ENCODE measurements around the gene GCKR. TPM values are rescaled to one million over a fixed set of nuclear protein-coding genes. Genes with fewer than 3 reads are reported as not detected.

GCKR gene
- total RNA-seq = 0.05 and 0.85 TPM in 2 replicates

DNA sequence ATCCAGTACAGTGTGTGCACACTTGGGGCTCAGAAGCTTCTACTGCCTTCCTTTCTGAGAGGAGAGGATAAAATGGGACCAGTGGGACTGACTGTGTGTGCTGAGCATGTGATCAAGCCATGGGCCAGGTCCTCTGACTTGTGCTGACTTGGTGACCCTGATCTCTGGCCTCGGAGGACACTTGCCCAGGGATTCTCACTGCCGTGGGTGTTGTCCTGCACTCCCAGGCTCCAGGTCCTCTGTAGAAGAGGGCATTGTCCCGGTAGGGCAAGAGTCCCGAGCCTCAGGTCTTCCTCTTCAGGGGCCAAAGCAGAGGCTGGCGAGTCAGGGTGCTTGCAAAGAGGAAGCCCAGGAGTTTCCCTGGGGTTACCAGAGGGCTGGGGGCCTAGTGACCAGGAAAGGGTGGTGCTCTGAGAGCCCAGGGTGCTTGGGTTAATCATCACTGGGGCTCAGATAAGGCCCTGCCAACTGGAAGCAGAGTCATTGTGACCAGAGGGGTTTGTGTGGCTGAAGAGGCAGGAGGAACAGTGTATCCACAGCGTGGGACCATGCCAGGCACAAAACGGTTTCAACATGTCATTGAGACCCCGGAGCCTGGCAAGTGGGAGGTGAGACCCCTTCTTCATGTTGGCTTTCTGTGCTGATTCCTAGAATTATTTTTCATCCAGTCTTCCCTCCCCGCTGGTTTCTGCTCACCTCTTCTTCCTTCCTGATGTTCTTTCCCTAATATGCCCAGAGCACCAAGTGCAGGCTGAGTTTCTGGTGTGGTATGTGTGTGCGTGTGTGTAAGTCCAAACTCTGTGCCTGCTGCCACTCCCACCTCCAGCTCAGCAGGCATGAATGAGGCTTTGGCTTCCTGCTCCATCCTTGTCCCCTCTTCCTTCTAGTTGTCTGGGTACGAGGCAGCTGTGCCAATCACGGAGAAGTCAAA lies at the start of gene GCKR:
GCKR (plus strand) TSS at position 483 of the 931 bp plus-strand sequence; CDS start at position 549, 66 bp downstream.
- DNase-seq = peak; percentile 7

DNA sequence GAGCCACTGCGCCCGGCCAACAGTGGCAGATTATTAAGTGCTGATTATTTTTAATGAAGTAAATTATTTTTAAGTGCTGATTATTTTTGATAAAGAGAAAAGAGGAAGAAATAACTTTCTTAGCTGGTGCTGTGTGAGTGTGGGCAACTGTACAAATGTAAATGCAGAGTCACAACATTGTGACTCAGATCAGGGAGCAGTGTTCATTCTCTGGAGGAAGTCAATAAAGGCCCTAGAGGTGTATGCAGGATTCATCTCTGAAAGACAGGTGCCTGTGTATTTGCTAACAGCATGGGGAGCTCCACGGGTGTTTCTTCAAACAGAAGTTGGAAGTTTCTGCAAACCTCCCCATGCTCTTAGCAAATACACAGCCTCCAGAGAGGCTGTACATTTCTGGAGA lies 48.3 kb upstream of the GCKR start:
- DNase-seq = no peak

DNA sequence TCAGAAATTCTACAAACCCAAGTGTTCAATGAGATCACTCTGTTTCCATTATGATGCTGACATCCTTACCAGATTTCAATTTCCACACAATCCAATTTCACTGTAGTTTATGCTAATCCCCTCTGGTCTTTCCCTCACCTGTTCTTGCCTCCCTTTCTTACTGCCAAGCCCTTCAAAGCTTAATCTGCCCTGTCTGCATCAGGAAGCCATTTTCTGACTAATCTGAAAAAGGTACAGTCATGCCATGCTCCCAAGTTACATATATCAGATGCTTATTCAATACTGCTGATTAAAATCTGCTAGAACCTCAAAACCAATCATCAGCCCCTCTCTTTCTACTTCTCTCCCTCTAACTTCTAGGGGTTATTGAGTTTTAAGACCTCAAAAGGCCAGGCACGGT lies 45.5 kb upstream of the GCKR start:
- DNase-seq = no peak

DNA sequence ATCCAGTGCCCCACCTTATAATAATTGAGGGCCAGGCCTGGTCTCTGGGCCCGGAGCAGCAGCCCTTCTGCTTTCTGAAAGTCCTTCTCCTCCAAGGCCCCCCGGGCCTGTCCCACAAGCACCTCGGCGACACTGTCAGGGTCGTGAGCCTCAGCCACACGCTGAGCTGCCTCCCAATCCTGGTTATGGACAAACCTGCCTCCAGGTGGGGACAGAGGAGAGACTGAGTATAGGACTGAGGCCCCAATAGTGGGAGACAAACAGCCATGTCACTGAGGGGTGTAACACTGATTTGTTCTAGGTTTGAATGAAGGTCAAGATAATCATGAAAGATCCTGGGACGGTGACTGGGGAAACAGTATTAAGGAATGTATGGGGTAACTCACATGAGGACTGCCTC lies 42.7 kb upstream of the GCKR start:
- no peak for DNase-seq

DNA sequence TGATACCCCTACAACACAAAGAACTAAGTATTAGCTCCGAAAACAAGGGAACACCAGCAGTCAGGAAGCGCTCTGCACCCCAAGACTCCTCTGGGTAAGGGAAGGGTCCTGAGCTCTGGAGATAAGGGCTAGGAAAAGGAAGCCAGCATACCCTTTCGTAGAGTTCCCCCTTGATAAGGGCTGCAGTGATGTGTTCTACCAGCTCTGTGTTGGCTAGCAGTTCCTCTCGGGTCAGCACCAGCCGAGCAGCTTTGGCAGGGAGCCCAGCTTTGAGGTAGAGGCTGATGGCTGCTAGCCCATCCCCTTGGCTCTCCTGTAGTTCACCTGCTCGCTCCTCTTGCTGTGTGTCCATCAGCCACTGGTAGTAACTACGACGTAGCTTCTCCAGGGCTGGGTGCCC lies 35.5 kb upstream of the GCKR start:
- DNase-seq = no peak

- no peak for DNase-seq
Observed at GRCh38 chr2:27464443-27464842, 32.2 kb upstream of the GCKR start.

- DNase-seq = no peak
Observed at GRCh38 chr2:27471961-27472360, 24.7 kb upstream of the GCKR start.

- DNase-seq = no peak
Observed at GRCh38 chr2:27485496-27485895, 11.1 kb upstream of the GCKR start.

GRCh38 chr2:27489118-27489497 lies 7.5 kb upstream of the GCKR start:
- DNase-seq = peak; percentile 50

GRCh38 chr2:27489498-27490397 lies 6.9 kb upstream of the GCKR start, which contains the start of gene IFT172:
IFT172 (minus strand) TSS chr2:27489743; CDS start chr2:27489653, 90 bp downstream.
- DNase-seq = peak; percentile 99

DNA sequence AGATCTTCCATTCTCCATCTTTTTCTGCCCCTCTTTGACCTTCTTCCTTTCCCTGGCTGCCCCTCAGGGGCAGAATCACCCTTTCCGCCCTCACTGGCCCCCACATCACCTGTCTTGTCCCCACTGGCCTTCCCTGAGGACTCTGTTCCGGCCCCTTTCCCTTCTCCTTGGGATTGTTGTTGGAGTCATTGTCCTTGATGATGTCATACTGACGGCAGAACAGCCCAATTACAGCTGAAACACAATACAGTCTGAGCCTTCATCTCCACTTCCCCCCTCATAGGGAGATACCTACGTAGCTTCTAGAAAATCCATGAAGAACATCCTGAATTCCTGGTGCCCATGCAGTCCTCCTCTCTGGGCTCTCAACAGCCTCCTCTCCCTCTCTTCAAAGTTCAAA lies 4.1 kb upstream of the GCKR start:
- DNase-seq = no peak

GRCh38 chr2:27493948-27494283 lies 2.7 kb upstream of the GCKR start:
- no peak for DNase-seq

DNA sequence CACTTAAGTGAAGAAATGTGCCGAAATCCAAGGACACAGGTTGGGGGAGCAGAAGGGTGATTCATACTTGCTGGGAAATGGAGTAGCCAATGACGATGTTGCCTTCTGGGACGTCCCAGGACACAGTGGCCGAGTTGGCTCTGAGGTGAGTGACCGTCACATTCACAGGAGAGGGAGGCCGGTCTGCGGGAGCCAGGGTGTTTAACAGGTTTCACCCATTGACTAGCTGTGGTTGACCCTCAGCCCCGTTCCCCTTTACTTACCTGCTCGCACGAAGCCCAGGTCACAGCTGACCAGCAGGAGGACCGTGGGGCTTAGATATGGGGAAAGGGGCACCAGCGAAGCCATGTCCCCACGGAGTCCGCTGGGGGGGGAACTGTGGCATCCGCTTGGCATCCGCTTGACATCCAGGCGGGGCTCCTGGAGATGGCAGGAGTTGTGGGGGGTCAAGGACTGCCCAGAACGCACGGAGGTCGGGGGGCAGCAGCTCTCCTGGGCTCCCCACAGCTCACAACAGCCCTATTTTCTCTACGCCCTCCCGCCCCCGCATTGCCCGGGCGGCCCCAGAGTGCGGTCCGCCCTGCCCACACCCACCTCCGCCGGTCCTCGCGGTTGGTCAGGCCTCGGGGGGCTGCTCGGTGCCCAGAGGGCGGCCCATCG lies 2.2 kb upstream of the GCKR start:
- peak; percentile 50 for DNase-seq

GRCh38 chr2:27494944-27495554 lies 1.6 kb upstream of the GCKR start, which contains the start of gene FNDC4:
FNDC4 (minus strand) TSS chr2:27495200; CDS start chr2:27494679, 521 bp downstream.
- peak; percentile 39 for DNase-seq

DNA sequence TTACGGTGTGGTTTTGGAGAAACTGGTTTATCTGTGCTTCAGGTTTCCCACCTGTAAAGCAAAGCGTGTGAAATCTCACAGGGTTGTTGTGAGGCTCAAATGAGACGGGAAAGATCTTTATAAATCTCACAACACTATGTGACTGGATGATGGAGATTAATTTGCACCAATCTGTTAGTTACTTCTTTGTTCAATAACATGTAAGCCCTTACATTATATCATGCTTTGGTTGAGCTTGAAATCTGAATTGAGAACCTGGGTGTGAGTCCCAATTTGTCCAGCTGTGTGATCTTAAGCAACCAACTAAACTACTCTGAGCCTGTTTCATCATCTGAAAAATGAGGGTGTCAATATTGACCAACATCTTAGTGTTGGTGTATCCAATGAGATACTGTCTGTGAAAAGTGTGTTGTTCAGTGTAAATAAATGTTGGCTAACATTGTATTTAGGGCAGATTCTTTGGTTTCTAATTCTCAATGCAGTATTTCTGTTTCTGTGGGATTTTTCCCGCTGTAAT lies 741 bp upstream of the GCKR start:
- DNase-seq = no peak

DNA sequence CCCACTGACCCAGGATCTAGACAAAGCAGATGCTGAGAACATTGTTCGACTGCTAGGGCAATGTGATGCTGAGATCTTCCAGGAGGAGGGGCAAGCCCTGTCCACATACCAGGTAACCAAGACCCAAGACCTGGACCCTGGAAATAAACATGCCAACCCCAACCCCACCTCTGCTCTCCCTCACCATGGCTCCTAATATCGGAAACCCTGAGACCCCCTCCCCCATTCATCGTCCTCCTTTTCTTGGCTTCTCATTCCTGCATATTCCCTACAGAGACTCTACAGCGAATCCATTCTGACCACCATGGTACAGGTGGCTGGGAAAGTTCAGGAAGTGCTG lies 619 bp downstream of the GCKR start:
- DNase-seq = no peak

DNA sequence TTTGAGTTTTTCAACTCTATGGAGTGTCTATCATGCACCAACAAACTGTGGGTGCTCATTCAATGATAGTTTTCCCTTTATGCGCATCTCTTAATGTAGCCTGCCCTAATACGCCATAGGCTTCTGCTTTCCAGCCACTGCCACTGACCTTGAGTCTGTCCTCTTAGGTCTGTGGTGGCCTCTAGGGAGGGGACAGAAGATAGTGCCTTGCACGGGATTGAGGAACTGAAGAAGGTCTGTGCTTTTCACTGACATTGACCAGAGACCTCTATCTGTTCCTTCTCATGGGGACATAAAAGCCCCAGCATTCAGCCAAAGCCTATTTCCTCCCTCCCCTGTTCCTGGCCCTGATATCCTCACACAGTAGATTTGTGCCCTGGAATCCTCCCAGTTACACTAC lies 2.3 kb downstream of the GCKR start:
- DNase-seq = no peak

GRCh38 chr2:27501042-27501441 lies 4.4 kb downstream of the GCKR start:
- DNase-seq = no peak

DNA sequence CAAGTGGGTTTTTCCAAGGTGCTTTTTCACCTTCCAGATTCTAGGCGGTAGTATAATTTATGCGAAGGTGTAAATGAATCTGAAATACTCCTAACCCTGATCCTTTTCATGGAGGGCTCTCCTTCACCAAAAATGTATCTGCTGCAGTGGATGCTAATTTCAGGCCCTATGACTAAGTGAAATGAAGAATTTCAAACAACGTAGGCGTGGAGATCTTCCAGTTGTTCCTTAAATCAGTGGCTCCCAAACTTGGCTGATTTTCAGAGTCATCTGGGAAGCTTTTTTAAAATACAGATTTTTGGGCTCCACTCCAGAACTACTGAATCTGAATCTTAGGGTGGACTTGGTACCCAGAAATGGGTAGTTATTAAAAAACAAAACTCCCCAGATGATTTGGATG lies 5.5 kb downstream of the GCKR start:
- DNase-seq = no peak

DNA sequence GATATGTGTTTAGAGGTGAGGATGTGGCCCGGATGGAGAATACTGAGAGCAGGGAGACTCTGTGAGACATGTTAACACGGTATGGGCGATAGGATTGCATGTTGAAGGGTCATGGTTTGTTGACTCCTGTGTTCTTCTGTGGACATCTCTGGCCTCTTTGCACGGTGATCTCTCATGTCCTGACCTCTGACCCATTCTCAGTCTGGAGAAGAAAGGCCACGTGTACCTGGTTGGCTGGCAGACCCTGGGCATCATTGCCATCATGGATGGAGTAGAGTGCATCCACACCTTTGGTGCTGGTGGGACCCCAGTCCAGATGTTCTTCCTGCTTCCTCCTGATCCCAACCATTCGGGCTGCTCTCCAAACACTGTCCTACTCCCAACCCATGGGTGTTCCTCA lies 9.9 kb downstream of the GCKR start:
- DNase-seq = no peak

GRCh38 chr2:27507293-27507692 lies 10.7 kb downstream of the GCKR start:
- no peak for DNase-seq

GRCh38 chr2:27509326-27509725 lies 12.7 kb downstream of the GCKR start:
- DNase-seq = no peak
